ENCODE data around the gene CYB561. TPM values are rescaled to one million over a fixed set of nuclear protein-coding genes. Genes with fewer than 3 reads are reported as not detected.
"Not testable (repeated sequence)": the region's sequence is repeated elsewhere in the genome, so short reads cannot be mapped to it uniquely, and the experiment has no call there.

The CYB561 gene
- total RNA-seq, 1 donor from 2014 or later: 3.3 TPM

DNA sequence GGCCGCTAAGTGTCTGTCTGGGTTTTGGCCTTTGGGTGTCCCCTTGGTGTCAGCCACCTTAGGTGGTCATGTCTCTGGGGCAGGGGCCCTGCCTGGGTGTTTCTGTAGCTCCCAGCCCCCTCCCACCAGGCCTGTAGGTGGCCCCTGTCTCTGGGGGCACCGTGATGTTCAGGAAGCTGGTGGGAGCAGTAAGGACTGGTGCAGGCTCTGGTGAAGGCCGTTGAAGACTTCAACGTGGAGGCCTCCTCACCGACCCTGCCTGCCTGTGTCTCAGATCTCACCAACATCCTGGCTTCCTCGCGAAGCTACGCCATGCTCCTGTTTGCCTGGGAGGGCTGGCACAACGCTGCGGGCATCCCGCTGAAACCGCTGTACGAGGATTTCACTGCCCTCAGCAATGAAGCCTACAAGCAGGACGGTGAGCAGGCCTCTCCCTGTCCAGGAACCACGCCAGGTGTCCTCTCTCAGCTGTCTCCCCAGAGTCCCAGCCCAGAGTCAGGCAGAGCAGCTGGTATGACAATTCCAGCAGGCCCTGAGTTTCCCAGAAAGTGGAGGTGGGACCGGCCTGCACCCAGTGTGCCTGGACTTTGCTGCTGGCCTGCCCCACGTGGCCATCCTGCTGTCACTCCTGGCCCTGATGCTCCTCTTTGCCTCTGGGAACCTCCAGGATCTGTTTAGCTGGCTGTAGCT lies 33.5 kb upstream of the CYB561 start:
- intact Hi-C loops (cut with micrococcal nuclease): loop anchor here (1.0 to 2.0 kb wide), 2 partner anchors 54 to 133 kb away; no protein-coding TSS in a partner anchor

DNA sequence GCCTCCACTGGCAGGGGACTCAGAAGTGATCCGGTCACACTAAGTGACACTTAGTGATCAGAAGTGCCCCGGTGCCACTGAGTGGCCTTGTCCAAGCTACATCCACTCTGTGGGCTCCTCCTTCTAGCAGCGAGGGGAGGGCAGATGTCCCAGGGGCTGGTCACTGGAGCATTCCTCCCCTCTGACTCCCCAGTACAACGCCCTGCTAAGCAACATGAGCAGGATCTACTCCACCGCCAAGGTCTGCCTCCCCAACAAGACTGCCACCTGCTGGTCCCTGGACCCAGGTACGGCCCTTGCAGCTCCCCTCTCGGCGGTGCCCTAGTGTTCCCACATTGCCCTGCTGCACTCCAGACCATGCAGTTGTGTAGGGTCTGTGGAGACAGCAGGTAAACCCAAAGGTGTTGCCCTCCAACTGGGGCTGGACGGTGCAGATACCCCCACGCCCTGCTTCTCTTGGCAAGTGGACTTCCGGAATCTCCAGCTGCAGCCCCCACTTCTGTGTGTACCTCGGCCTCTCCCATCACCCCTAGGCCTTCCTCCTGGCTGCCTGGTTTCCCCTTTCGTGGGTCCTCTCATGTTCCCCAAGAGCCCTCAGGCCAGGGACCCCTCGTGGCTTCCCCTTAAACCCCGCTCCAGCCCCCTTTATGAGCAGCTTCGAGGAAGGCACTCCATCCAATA lies 32.8 kb upstream of the CYB561 start:
- intact Hi-C loops (cut with micrococcal nuclease): loop anchor here (1.0 to 2.0 kb wide), 2 partner anchors 54 to 134 kb away; no protein-coding TSS in a partner anchor

- intact Hi-C loops (cut with micrococcal nuclease): loop anchor here (2.0 kb wide), 1 partner anchor 135 kb away; no protein-coding TSS in a partner anchor
Measured at GRCh38 chr17:63477480-63478440, 31.7 kb upstream of the CYB561 start.

DNA sequence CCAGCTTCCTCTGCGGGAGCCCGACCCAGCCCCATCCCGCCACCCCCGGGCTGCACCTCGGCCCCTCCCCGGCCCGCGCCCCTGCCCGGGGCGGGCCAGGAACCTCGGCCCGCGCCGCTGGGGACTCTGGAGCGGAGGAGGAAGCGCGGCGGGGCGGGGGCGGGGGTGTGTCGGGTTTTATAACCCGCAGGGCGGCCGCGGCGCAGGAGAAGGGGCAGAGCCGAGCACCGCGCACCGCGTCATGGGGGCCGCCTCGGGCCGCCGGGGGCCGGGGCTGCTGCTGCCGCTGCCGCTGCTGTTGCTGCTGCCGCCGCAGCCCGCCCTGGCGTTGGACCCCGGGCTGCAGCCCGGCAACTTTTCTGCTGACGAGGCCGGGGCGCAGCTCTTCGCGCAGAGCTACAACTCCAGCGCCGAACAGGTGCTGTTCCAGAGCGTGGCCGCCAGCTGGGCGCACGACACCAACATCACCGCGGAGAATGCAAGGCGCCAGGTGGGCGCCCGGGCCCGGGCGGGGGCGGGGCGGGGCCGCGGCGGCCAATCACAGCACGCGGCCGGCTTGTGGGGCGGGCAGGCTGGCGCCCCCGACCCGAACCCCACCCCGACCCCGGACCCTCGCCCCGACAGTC lies 30.9 kb upstream of the CYB561 start, which contains the start of gene ACE:
Gene ACE, plus strand, starts transcription at position 208 of the 626 bp plus-strand sequence. Its CDS starts 34 bp downstream, at position 242.
- intact Hi-C loops (cut with micrococcal nuclease): no loop called here

GRCh38 chr17:63476459-63476853 lies 30.4 kb upstream of the CYB561 start:
- intact Hi-C loops (cut with micrococcal nuclease): no loop called here

GRCh38 chr17:63475491-63476412 lies 29.6 kb upstream of the CYB561 start:
- intact Hi-C loops (cut with micrococcal nuclease): no loop called here

DNA sequence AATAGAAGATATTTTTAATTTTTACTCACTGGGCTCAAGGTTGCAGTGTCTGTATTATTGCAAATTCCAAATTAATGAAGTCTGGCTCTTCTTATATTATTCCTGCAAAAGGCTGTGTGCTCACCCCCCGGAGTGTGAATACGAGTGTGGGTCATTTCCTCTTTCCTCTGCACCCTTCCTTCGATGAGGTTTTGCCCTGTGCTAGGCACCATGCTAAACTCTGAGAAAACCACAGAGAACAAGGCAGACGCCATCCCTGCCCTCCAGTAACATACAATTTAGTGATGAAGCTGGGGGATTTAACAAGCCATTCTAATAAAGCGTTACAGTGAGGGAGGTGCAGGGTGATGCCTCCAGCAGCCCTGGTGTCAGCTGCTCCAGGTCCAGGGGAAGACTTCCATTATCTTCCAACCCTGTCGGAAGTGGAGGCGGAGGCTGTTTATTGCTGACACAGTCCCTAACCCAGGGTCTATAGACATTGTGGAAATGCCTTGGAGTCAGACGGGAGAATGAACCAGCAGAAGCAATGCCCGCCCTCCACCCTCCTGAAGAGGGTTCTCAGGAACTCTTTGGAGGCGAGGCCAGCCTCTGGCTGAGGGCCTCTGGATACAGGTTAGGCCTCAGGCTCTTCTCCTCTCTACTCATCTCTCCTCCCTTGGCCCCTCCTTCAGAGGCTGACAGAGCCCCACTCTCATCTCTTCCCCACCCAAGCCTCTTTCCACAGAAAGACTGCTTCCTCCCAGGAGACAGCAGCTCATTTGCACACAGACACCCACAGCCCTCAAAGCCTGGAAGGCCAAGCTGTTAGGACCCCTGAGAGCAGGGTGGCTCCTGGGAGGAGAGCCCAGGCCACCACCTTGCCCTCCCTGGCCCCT lies 28.7 kb upstream of the CYB561 start:
- intact Hi-C loops (cut with micrococcal nuclease): no loop called here

DNA sequence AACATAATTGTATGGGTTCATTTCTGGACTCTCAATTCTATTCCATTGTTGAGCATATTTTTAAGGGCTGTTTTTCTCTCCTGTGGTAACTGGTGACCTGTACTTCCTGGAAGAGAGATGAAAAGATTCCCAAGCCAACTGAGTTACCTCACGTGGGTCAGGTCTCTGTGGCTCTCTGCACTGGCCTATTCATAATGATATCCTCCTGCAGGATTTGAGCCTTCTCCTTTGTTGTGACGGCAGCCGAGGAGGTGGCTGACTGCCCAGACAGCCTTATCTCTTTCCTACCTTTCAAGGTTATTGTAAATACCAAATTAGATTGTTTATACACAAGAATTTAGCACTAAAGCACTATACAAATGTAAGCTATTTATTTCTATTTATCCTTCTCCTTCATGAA lies 28.1 kb upstream of the CYB561 start:
- intact Hi-C loops (cut with micrococcal nuclease): no loop called here

- intact Hi-C loops (cut with micrococcal nuclease): not testable (repeated sequence)
Measured at GRCh38 chr17:63468099-63468498, 22.0 kb upstream of the CYB561 start.

DNA sequence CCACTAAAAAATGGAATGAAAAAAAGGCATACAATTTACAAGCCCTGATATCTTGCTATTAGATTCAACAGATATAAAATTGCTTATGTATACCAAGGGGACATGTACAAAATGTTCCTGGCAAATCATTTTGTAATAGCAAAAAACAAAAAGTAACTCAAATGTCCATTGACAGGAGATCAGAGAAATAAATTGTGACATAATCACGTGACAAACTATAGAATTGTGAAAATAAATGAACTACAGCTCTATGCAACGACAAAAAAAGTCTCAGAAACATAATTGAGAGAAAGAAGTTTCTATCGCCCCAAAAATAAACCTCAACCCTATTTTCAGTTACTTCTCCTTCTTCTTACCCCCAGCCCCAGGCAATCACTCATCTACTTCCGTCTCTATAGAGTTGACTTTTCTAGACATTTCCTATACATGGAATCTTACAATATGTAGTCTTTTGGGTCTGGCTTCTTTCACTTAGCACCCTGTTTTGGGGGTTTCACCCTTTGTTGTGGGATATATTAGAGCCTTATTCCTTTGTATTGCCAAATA lies 18.7 kb upstream of the CYB561 start:
- intact Hi-C loops (cut with micrococcal nuclease): no loop called here

DNA sequence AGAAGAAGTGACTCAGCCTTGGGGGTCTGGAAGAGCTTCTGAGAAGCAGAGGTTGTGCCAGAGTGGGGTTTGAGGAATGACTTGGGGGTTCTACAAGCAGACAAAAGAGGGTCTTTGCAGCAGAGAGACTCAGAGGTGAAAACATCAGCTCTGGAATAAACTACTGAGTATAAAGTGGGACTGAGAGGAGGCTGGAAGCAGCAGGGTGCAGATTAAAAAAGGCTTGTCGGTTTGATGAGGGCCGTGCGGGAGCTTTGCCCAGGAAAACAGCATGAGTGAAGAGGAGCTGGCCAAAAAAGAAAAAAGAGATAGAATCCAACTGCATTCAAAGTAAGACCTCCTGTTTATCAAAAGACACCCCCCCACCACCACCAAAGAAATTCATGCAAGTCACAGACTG lies 17.7 kb upstream of the CYB561 start:
- intact Hi-C loops (cut with micrococcal nuclease): no loop called here

DNA sequence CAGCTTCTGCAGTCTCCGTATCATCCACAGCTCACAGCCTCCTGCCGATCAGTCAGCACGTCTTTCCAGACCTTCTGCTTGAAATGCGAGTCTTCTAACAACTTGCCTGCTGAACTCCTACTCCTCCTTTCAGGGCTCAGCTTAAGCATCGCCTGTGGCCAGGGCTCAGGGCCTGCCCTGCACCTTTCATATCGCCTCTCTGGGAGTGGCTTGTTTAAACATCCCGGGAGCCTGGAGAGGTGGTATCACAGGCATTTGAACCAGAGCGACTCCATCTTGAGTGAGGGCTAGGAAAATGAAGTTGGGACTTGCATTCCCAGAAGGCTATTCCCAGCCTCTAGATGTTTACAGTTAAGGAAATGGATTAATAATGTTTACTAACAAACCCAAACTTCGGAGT lies 13.9 kb upstream of the CYB561 start:
- intact Hi-C loops (cut with micrococcal nuclease): no loop called here

- intact Hi-C loops (cut with micrococcal nuclease): no loop called here
Measured at GRCh38 chr17:63458478-63458877, 12.4 kb upstream of the CYB561 start.

GRCh38 chr17:63455417-63455816 lies 9.3 kb upstream of the CYB561 start:
- intact Hi-C loops (cut with micrococcal nuclease): no loop called here

- intact Hi-C loops (cut with micrococcal nuclease): no loop called here
Measured at GRCh38 chr17:63454915-63455314, 8.8 kb upstream of the CYB561 start.

DNA sequence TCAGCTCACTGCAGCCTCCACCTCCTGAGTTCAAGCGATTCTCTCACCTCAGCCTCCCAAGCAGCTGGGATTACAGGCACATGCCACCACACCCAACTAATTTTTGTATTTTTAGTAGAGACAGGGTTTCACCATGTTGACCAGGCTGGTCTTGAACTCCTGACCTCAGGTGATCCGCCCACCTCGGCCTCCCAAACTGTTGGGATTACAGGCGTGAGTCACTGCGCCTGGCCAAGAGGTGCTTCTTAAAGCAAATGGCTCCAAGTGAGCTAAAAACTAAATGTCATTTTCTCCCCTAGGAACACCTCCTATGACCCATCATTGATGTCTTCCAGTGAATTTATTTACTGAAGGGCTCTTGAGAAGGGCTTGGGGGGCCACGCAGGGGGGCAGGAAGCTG lies 8.3 kb upstream of the CYB561 start:
- intact Hi-C loops (cut with micrococcal nuclease): not testable (repeated sequence)

DNA sequence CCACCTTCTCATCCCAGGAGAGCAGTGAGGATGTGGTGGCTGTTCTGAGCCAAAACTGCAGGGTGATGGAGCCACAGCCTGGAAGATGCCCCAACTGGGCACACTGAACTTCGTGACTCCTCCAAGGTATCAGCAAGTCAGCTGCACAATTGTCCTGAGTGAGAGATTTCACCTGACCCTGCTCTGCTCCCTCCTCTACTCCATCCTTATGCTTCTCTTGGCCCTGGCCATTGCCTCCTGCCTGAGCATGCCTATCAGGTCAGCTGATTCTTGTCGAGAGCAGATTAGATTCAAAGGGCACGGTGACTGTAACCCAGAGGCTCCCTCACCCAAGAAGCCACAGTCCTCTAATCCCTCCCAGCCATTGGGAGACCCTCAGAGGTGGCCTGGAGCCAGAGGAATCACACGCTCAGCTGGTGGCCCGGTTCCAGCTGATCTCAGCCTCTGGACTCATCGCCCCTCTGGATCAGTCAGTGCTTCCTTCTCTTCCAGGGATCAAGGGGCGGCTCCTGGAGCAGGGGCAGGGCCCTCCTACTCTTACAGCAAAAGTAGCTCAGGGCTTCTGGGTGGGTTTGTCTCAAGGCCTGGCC lies 7.0 kb upstream of the CYB561 start:
- intact Hi-C loops (cut with micrococcal nuclease): no loop called here
